ENCODE results near the gene TGFBR1.

- no peak for TF ChIP-seq TAF1 (IDR thresholded peaks at IDR 0.05; ENCODE audit: low read depth, low read length)
- TF ChIP-seq PAX5 (IDR thresholded peaks at IDR 0.05; ENCODE audit: insufficient read depth, low read length, severe bottlenecking), result no peak
- no peak for TF ChIP-seq POLR2A (IDR thresholded peaks at IDR 0.05; ENCODE audit: low read depth, low read length)
These were observed 82.4 kb downstream of the TGFBR1 start for GRCh38 chr9:99187311-99187710.
